K562 (cell line): ENCODE results near the gene DTNA.

Experiments used
- CBX8 ChIP-seq: fragments of 200-600 bp; sonication (generic); IDR thresholded peaks from 2 replicates; pipeline ENCODE4 v1.6.1; 2012; ENCODE audit warnings: borderline replicate concordance, mixed run types, low read depth, mild to moderate bottlenecking, moderate library complexity, mixed read lengths, low read length, control low read depth, inconsistent platforms; ENCODE audit not compliant: poor library complexity, severe bottlenecking; ENCODE audit errors: extremely low read depth
- CEBPB ChIP-seq: fragments of 450-650 bp; IDR thresholded peaks from 2 replicates; pipeline ENCODE4 v1.6.1; 2016; ENCODE audit warnings: missing genetic modification characterization, missing compliant biosample characterization
- CTCF ChIP-seq, 3 experiments: IDR thresholded peaks in 2 of 3; conservative IDR thresholded peaks in 1 of 3; 2 replicates each; pipeline ENCODE4 v1.5.1; 2011 to 2012; ENCODE audit warnings: low read length in 3 of 3, mild to moderate bottlenecking in 3 of 3, control low read depth in 2 of 3, improper control_type of control experiment in 1 of 3, inconsistent platforms in 1 of 3, low read depth in 1 of 3, mixed read lengths in 1 of 3, moderate library complexity in 1 of 3; ENCODE audit not compliant: insufficient read depth in 2 of 3
- EZH2 ChIP-seq: IDR thresholded peaks from 2 replicates; pipeline ENCODE4 v1.6.1; 2012; ENCODE audit warnings: low read depth, mild to moderate bottlenecking, inconsistent platforms, low read length, borderline replicate concordance
- NR1H2 ChIP-seq: sonication (generic); formaldehyde crosslinking; IDR thresholded peaks from 2 replicates; pipeline ENCODE4 v1.4.0; 2020; ENCODE audit warnings: mild to moderate bottlenecking, missing genetic modification reagents
- POLR2AphosphoS5 ChIP-seq: IDR thresholded peaks from 2 replicates; pipeline ENCODE4 v1.6.1; 2011; ENCODE audit warnings: mild to moderate bottlenecking, low read depth, low read length, moderate library complexity; ENCODE audit not compliant: control insufficient read depth, insufficient read depth
- RAD21 ChIP-seq, 2 experiments: fragments of 250-450 bp in 1 of 2; fragments of 450-650 bp in 1 of 2; sonication (Bioruptor Pico) in 1 of 2; formaldehyde crosslinking in 1 of 2; IDR thresholded peaks in 1 of 2; conservative IDR thresholded peaks in 1 of 2; 2 replicates each; pipeline versions ENCODE4 v1.4.0 to v1.8.0; 2020 to 2022; ENCODE audit warnings: mild to moderate bottlenecking in 2 of 2, moderate library complexity in 1 of 2
- SRF ChIP-seq, 2 experiments: fragments of 250-450, 450-650 bp in 1 of 2; sonication (Bioruptor Pico) in 1 of 2; sonication (generic) in 1 of 2; formaldehyde crosslinking; IDR thresholded peaks; 2 replicates each; pipeline versions ENCODE4 v1.5.0 to v1.5.1; 2020 to 2022; ENCODE audit warnings: mild to moderate bottlenecking in 1 of 2, missing genetic modification reagents in 1 of 2
- TCF3 ChIP-seq: sonication (generic); formaldehyde crosslinking; IDR thresholded peaks from 2 replicates; pipeline ENCODE4 v1.4.0; 2020; ENCODE audit warnings: mild to moderate bottlenecking, missing genetic modification reagents
- TFAP4 ChIP-seq: sonication (generic); formaldehyde crosslinking; IDR thresholded peaks from 2 replicates; pipeline ENCODE4 v1.8.0; 2022; ENCODE audit warnings: missing genetic modification reagents, mild to moderate bottlenecking, moderate library complexity, borderline replicate concordance
- XRCC5 ChIP-seq: fragments of 200-400 bp; formaldehyde crosslinking; IDR thresholded peaks from 2 replicates; pipeline ENCODE4 v1.6.1; 2017; ENCODE audit warnings: low read depth, mild to moderate bottlenecking, low read length
- ZNF232 ChIP-seq: sonication (generic); formaldehyde crosslinking; IDR thresholded peaks from 2 replicates; pipeline ENCODE4 v1.8.0; 2022; ENCODE audit warnings: mild to moderate bottlenecking, missing genetic modification reagents
- ZNF551 ChIP-seq: fragments of 250-450 bp; sonication (Bioruptor Pico); IDR thresholded peaks from 2 replicates; pipeline ENCODE4 v1.5.0; 2021; ENCODE audit warnings: mild to moderate bottlenecking, moderate library complexity

GRCh38 chr18:34802959-34803358 is 92.9 kb downstream of the DTNA start:
- TF ChIP-seq CEBPB (tag) (no peak), CTCF (IDR thresholded peaks at IDR 0.05 in 2 of 3, conservative IDR thresholded peaks at IDR 0.05 in 1 of 3; ENCODE audit: insufficient read depth in 2 of 3, low read depth in 1 of 3, low read length in 3 of 3) (no peak), NR1H2 (CRISPR knock-in tag) (no peak), ZNF232 (CRISPR knock-in tag) (no peak), TCF3 (no peak), TFAP4 (CRISPR knock-in tag) (no peak), POLR2AphosphoS5 (no peak), XRCC5 (no peak), SRF (CRISPR knock-in tag; IDR thresholded peaks at IDR 0.05) (no peak), CBX8 (no peak), ZNF551 (CRISPR knock-in tag) (no peak), EZH2 (no peak), RAD21 (CRISPR knock-in tag; conservative IDR thresholded peaks at IDR 0.05 in 1 of 2, IDR thresholded peaks at IDR 0.05 in 1 of 2) (no peak)
